ENCODE measurements around the gene QRFPR. TPM values are rescaled to one million over a fixed set of nuclear protein-coding genes. Genes with fewer than 3 reads are reported as not detected.
"Not testable (repeated sequence)": the region's sequence is repeated elsewhere in the genome, so short reads cannot be mapped to it uniquely, and the experiment has no call there.

Gene QRFPR
- polyA plus RNA-seq, 4 donors: 0.50 to 2.3 (median 1.4) TPM

DNA sequence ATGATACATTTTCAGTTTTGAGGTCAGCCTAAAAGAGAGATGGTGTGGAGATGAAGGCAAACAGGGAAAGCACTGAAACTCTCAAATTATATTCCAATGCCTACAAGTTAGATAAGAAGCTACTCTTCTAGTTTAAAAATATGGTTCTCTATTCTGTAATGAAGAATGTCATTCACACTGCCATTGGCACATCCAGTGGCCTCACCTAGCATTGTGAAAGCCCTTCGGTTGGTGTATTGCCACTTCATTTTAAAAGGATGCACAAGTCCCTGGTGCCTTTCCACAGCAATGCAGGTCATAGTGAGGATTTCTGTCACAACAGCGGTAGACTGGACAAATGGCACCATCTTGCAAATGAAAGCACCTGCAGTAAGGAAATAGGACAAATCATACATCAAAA, 40.6 kb downstream of the QRFPR start:
- DNase-seq (ENCODE audit: low read depth in 4 of 4, low spot score in 3 of 4): no peak

- no peak for DNase-seq (ENCODE audit: low read depth in 4 of 4, low spot score in 3 of 4)
These were observed 41.0 kb downstream of the QRFPR start for GRCh38 chr4:121339824-121340223.

DNA sequence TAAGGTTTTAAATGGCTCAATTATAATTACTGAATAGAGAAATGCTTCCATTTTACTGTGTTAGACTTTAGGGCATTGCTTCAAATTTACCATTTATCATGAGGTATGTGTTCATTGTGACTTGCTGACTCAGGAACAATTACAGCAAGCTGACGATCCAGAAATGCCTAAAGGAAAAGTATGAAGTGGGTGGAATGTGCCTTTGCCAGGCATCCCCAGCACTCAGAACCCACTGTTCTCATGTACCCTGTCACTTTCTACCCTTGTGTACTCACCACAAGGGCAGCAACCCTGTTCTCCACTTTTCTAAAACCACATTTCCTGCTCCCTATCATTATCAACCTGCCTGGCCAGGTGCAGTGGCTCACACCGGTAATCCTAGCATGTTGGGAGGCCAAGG, 41.5 kb downstream of the QRFPR start:
- no peak for DNase-seq (ENCODE audit: low read depth in 4 of 4, low spot score in 3 of 4)

GRCh38 chr4:121338518-121338917, 42.3 kb downstream of the QRFPR start:
- DNase-seq (ENCODE audit: low read depth in 4 of 4, low spot score in 3 of 4): no peak

- DNase-seq (ENCODE audit: low read depth in 4 of 4, low spot score in 3 of 4): no peak
These were observed 44.1 kb downstream of the QRFPR start for GRCh38 chr4:121336706-121337105.

DNA sequence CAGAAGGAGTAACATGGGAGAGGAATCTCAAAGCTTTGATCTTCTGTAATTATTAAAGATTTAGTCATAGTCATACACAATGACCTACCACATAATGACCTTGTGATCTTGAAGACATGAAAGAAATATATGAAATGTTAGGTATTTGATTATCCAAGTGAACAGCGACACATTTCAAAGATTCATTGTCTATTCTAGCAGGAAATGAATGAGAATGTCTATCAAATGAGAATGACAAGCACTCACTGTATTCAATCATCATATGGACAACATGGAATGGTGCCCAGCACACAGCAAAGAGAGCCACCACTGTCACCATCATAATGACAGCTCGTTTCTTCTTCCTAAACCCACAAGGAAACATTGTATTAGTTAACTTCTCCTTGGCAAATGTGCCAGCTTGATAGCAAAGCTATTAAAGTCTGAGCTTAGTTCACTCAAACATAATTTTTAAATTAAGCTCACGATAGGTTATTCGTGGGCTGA, 50.6 kb downstream of the QRFPR start:
- no peak for DNase-seq (ENCODE audit: low read depth in 4 of 4, low spot score in 3 of 4)

DNA sequence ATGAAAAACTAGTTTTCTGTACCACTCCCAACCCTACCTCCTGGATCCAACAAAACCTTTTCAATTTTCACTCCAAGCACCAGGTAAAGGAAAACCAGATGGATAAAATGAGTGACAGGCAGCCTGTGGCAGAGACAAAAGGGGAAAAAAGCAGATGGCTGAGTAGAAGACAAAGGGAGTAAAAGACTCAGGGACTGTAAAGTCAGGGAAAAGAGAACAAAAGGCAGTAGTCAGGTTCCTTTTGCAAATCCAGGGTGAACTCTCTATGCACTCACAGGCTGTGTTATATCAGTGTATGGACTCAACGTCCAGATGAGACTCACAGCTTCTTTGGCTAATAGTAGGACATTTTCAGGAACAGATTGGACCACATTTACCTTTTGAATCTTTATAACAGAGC, 54.2 kb downstream of the QRFPR start:
- DNase-seq (ENCODE audit: low read depth in 4 of 4, low spot score in 3 of 4): no peak

GRCh38 chr4:121324331-121324730, 56.5 kb downstream of the QRFPR start:
- no peak for DNase-seq (ENCODE audit: low read depth in 4 of 4, low spot score in 3 of 4)

DNA sequence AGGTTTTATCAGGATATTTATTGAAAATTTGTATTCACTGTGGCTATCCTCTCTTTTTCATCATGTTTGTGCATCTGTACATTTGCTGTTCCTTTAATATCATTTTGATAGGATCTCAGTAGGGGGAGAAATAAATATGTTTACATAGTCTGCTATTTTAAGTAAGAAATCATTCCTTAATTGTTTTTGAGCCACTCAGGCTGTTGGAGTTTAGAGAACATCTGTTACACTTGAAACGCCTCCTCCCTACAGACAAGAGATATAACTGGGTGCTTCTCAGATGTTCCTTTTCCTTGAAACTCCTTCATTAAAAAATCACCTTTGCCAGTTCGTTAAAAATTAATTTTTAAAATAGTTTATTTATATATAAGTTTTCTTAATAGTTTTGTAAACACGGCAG, 59.4 kb downstream of the QRFPR start:
- no peak for DNase-seq (ENCODE audit: low read depth in 4 of 4, low spot score in 3 of 4)

- no peak for DNase-seq (ENCODE audit: low read depth in 4 of 4, low spot score in 3 of 4)
These were observed 64.7 kb downstream of the QRFPR start for GRCh38 chr4:121316091-121316490.

- not testable (repeated sequence) for DNase-seq (ENCODE audit: low read depth in 4 of 4, low spot score in 3 of 4)
These were observed 67.4 kb downstream of the QRFPR start for GRCh38 chr4:121313430-121313829.

DNA sequence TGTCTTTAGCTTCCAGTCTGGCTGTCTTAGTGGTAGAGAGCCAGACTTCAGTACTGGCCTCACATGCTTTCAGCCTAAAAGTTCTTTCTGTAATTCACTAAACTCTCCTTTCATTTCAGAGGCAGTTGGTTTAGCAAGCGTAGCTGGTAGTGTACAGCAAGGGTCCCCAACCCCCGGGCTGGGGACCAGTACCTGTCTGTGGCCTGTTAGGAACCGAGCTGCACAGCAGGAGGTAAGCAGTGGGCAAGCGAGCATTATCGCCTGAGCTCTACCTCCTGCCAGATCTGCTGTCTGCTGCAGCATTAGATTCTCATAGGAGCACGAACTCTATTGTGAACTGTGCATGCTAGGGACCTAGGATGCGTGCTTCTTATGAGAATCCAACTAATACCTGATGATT, 72.0 kb downstream of the QRFPR start:
- no peak for DNase-seq (ENCODE audit: low read depth in 4 of 4, low spot score in 3 of 4)

- no peak for DNase-seq (ENCODE audit: low read depth in 4 of 4, low spot score in 3 of 4)
These were observed 72.5 kb downstream of the QRFPR start for GRCh38 chr4:121308328-121308663.

GRCh38 chr4:121307445-121308327, 73.1 kb downstream of the QRFPR start:
- no peak for DNase-seq (ENCODE audit: low read depth in 4 of 4, low spot score in 3 of 4)

- DNase-seq (ENCODE audit: low read depth in 4 of 4, low spot score in 3 of 4): no peak
These were observed 73.9 kb downstream of the QRFPR start for GRCh38 chr4:121306931-121307330.

DNA sequence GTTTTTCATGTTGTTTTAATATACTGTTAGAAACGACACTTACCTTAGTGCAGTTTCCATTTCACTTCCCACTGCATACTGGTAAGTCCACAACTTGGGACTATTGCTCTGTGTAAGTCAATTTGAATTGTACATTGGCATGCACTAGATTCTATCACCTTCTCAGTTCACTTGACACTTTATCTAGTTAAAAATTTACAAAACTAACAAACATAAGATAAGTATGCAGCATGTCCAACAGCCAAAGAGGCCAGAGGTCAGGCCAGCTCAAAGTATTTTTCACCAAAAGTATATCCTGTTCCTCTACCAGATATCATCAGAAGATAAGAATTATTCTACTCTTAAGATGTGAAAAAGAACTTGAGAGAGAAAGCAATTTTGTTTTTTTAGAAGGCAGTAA, 75.9 kb downstream of the QRFPR start:
- DNase-seq (ENCODE audit: low read depth in 4 of 4, low spot score in 3 of 4): no peak

DNA sequence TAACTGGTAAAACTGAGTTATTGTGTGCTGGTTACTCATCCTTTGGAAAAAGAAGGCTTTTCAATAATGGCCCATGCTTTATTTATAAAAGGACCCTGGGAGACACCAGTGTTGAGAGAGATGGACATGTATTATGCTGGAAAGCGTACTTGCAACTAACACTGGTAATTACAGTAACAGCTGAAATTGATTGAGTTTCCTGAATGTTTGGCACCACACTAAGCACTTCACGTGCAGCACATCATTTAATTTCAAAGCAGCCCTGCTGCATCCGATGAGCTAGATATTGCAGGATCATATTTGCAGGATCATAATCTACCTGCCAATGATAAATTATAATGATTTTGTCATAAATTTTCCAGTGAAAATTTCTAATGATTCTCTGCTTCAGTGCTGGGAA, 81.5 kb downstream of the QRFPR start:
- no peak for DNase-seq (ENCODE audit: low read depth in 4 of 4, low spot score in 3 of 4)

- no peak for DNase-seq (ENCODE audit: low read depth in 4 of 4, low spot score in 3 of 4)
These were observed 97.5 kb downstream of the QRFPR start for GRCh38 chr4:121283319-121283718.

DNA sequence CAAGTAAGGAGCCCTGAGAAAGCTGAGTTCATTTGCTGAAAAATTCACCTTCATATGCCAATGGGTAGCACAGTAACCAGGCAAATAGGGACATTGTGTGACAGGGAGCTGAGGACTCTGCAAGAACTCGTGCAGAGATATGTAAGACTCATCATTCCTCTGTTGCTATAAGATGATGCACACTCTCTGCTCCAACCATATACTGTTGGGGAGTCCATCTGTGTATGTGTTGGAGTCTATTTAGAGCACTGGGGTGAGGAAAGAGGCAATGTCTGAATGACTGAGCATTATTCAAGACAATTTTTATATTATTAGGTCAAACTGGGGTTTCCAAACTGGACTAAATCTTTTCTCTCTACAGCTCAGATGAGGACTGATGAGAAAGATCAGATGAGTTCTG, 100.4 kb downstream of the QRFPR start:
- no peak for DNase-seq (ENCODE audit: low read depth in 4 of 4, low spot score in 3 of 4)

GRCh38 chr4:121278811-121279368, 101.9 kb downstream of the QRFPR start:
- DNase-seq (ENCODE audit: low read depth in 4 of 4, low spot score in 3 of 4): no peak

All from left renal pelvis (tissue), 4 donors.